ENCODE measurements around the gene PTPRJ.

- TF ChIP-seq HDAC6 (IDR thresholded peaks at IDR 0.05; ENCODE audit: low read depth, low read length) (no peak), ZNF576 (CRISPR knock-in tag; IDR thresholded peaks at IDR 0.05) (no peak), ZZZ3 (CRISPR knock-in tag; IDR thresholded peaks at IDR 0.05; ENCODE audit: borderline replicate concordance) (no peak), ZNF224 (CRISPR knock-in tag; IDR thresholded peaks at IDR 0.05) (no peak), ZBTB43 (CRISPR knock-in tag; conservative IDR thresholded peaks at IDR 0.05) (no peak), ZNF3 (CRISPR knock-in tag; IDR thresholded peaks at IDR 0.05) (no peak), MAZ (IDR thresholded peaks at IDR 0.05; ENCODE audit: borderline replicate concordance, low read depth, low read length) (no peak), MAZ (CRISPR knock-in tag; IDR thresholded peaks at IDR 0.05; ENCODE audit: low read depth) (no peak)
These were observed 136.3 kb downstream of the PTPRJ start for GRCh38 chr11:48116437-48117228.
